ENCODE data around the gene GFRA3.

GFRA3 gene

GRCh38 chr5:138282920-138283742, 8.7 kb upstream of the GFRA3 start:
- no peaks in the 10 kb centered on the region for H4K20me1 ChIP-seq (ENCODE audit: control insufficient read depth, insufficient read depth, low read depth, low read length)
- no peak overlapping the region for H3K4me3 ChIP-seq (ENCODE audit: low read length)
- no peaks in the 10 kb centered on the region for H3K9me3 ChIP-seq (ENCODE audit: control insufficient read depth, insufficient read depth, low read length)
- no peaks in the 10 kb centered on the region for H3K79me2 ChIP-seq (ENCODE audit: control insufficient read depth, low read length)
- H3K27ac ChIP-seq (ENCODE audit: low read depth, low read length), result no peak overlapping the region
- no peaks in the 10 kb centered on the region for H3K27me3 ChIP-seq (ENCODE audit: control insufficient read depth, low read length)
- H3K36me3 ChIP-seq (ENCODE audit: control insufficient read depth, low read length), result peaks cover 14% of the 10 kb centered on the region
- H3K4me1 ChIP-seq (ENCODE audit: control insufficient read depth, low read length), result no peaks in the 10 kb centered on the region
- H3K9me2 ChIP-seq (replicated peaks; ENCODE audit: control insufficient read depth, low read length), result no peaks in the 10 kb centered on the region
- peak; percentile 53 for TF ChIP-seq CTCF (IDR thresholded peaks at IDR 0.05; ENCODE audit: low read depth, low read length, poor library complexity, severe bottlenecking)
- TF ChIP-seq EZH2phosphoT487 (IDR thresholded peaks at IDR 0.05; ENCODE audit: borderline replicate concordance, low read length), result no peak
- no peaks in the 10 kb centered on the region for H3F3A ChIP-seq (ENCODE audit: control insufficient read depth, insufficient read depth)
- no peak overlapping the region for H3K4me2 ChIP-seq (ENCODE audit: low read length)

GRCh38 chr5:138280915-138281314, 6.5 kb upstream of the GFRA3 start:
- no peak overlapping the region for H3K4me3 ChIP-seq (ENCODE audit: low read length)
- TF ChIP-seq EZH2phosphoT487 (IDR thresholded peaks at IDR 0.05; ENCODE audit: borderline replicate concordance, low read length), result no peak
- no peak for TF ChIP-seq CTCF (IDR thresholded peaks at IDR 0.05; ENCODE audit: low read depth, low read length, poor library complexity, severe bottlenecking)
- H4K20me1 ChIP-seq (ENCODE audit: control insufficient read depth, insufficient read depth, low read depth, low read length), result no peaks in the 10 kb centered on the region

GRCh38 chr5:138276402-138277054, 2.1 kb upstream of the GFRA3 start:
- Histone ChIP-seq H3K4me2 (ENCODE audit: low read length) (no peak overlapping the region), H3F3A (ENCODE audit: control insufficient read depth, insufficient read depth) (no peaks in the 10 kb centered on the region), H3K36me3 (ENCODE audit: control insufficient read depth, low read length) (no peaks in the 10 kb centered on the region), H3K4me3 (ENCODE audit: low read length) (no peak overlapping the region), H4K20me1 (ENCODE audit: control insufficient read depth, insufficient read depth, low read depth, low read length) (no peaks in the 10 kb centered on the region), H3K9me2 (replicated peaks; ENCODE audit: control insufficient read depth, low read length) (no peaks in the 10 kb centered on the region), H3K27me3 (ENCODE audit: control insufficient read depth, low read length) (peaks cover 5% of the 10 kb centered on the region; the same call in 1 of the 2 replicates), H3K4me1 (ENCODE audit: control insufficient read depth, low read length) (no peaks in the 10 kb centered on the region), H3K79me2 (ENCODE audit: control insufficient read depth, low read length) (no peaks in the 10 kb centered on the region), H3K27ac (ENCODE audit: low read depth, low read length) (no peak overlapping the region), H3K9me3 (ENCODE audit: control insufficient read depth, insufficient read depth, low read length) (no peaks in the 10 kb centered on the region)
- TF ChIP-seq CTCF (IDR thresholded peaks at IDR 0.05; ENCODE audit: low read depth, low read length, poor library complexity, severe bottlenecking) (peak; percentile 15), EZH2phosphoT487 (IDR thresholded peaks at IDR 0.05; ENCODE audit: borderline replicate concordance, low read length) (no peak)

More at GRCh38 chr5:138280915-138281314, 6.5 kb upstream of the GFRA3 start:
- Histone ChIP-seq H3K36me3 (ENCODE audit: control insufficient read depth, low read length) (peaks cover 8% of the 10 kb centered on the region), H3K79me2 (ENCODE audit: control insufficient read depth, low read length) (no peaks in the 10 kb centered on the region), H3K27me3 (ENCODE audit: control insufficient read depth, low read length) (no peaks in the 10 kb centered on the region), H3K9me2 (replicated peaks; ENCODE audit: control insufficient read depth, low read length) (no peaks in the 10 kb centered on the region), H3F3A (ENCODE audit: control insufficient read depth, insufficient read depth) (no peaks in the 10 kb centered on the region), H3K27ac (ENCODE audit: low read depth, low read length) (no peak overlapping the region), H3K4me2 (ENCODE audit: low read length) (no peak overlapping the region), H3K4me1 (ENCODE audit: control insufficient read depth, low read length) (no peaks in the 10 kb centered on the region), H3K9me3 (ENCODE audit: control insufficient read depth, insufficient read depth, low read length) (no peaks in the 10 kb centered on the region)
